ENCODE results near the gene CPNE1.

The CPNE1 gene

DNA sequence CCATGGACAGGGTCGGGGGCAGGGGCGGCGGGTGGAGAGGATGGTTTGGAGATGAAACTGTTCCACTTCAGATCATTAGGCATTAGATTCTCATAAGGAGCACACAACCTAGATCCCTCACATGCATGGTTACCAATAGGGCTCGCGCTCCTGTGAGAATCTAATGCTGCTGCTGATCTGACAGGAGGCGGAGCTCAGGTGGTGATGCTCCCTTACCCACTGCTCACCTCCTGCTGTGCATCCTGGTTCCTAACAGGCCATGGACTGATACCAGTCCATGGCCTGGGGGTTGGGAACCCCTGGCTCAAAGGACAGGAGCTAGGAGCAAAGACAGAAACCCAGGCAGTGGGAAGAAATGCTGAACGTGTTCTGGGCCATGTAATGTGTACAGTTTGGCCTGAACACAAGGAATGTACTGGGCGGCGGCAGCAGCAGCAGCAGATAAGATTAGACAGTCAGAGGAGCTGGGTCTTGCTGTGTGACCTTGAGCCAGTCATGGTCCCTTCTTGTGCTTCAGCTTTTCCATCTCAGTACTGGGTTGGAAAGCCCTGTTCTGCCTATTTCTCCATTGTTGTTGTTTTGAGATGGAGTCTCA is 53.8 kb downstream of the CPNE1 start:
- Histone ChIP-seq H3K4me1 (ENCODE audit: control insufficient read depth, insufficient read depth, low read length, poor library complexity, severe bottlenecking) (peaks cover 6% of the 10 kb centered on the region), H3K36me3 (ENCODE audit: control insufficient read depth, insufficient read depth, low read length) (no peaks in the 10 kb centered on the region), H3K4me3 (ENCODE audit: insufficient read depth, low read depth, low read length, poor library complexity, severe bottlenecking) (no peak overlapping the region), H3K27me3 (replicated peaks; ENCODE audit: control insufficient read depth, insufficient read depth, low read length, poor library complexity, severe bottlenecking) (no peaks in the 10 kb centered on the region), H3K27ac (ENCODE audit: insufficient read depth, low read length, poor library complexity, severe bottlenecking) (no peak overlapping the region), H3K9me3 (ENCODE audit: control insufficient read depth, low read length) (no peaks in the 10 kb centered on the region)
- DNase-seq: no peak

DNA sequence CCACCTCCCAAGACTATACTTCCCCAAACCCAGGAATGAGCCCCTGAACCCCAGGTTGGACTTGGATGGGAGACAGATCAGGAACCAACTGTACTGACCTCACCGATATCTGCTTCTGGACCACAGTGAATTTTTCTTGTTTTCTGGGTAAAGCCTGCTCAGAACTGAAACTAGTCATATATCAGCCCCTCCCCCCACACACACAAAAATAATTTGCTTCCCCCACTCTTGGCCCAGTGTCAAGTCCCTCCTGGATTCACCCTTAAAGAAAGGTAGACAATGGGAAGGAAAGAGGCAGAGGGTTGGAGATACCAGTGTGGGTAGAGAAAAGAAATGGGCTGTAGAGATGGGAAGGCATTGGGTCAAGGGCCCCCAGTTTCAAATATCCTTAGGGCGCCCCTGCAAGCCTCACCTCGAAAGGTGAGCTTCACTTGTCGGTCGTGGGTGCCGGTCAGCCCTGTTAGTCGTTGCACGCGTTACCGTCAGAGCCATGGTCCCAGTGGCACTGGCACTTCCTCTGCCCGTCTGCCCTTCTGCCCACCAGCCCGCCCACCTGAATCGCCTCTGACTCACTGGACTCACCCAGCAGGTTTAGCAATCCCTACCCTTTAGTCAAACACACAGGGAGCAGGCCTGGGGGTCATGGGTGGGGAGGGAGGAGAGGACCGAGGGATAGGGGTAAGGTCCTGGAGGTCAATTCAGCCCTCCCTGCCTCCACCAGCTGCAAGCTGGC is 57.5 kb downstream of the CPNE1 start:
- H3K36me3 ChIP-seq (ENCODE audit: control insufficient read depth, insufficient read depth, low read length): no peaks in the 10 kb centered on the region
- DNase-seq: no peak
- peaks cover under 1% of the 10 kb centered on the region for H3K4me1 ChIP-seq (ENCODE audit: control insufficient read depth, insufficient read depth, low read length, poor library complexity, severe bottlenecking)

DNA sequence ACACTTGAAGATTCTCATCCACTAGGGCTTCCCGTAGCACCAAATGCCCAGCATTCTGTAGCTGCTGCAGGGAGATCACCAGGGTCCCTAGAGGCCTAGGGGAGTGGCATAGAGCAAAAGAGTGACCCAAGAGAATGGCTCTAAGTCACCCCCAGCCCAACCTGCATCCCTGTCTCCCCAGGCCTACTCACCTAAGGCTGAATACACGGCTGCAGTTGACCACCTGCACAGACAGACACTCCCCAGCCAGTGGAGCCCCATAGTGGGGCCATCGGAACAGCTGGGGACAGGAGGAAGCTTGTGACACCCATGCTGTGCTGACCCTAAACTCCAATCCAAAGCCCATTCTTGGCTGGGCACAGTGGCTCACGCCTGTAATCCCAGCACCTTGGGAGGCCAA is 58.6 kb downstream of the CPNE1 start:
- no peak for DNase-seq
- Histone ChIP-seq H3K4me1 (ENCODE audit: control insufficient read depth, insufficient read depth, low read length, poor library complexity, severe bottlenecking) (peaks cover 7% of the 10 kb centered on the region), H3K36me3 (ENCODE audit: control insufficient read depth, insufficient read depth, low read length) (no peaks in the 10 kb centered on the region), H3K9me3 (ENCODE audit: control insufficient read depth, low read length) (no peaks in the 10 kb centered on the region), H3K27me3 (replicated peaks; ENCODE audit: control insufficient read depth, insufficient read depth, low read length, poor library complexity, severe bottlenecking) (no peaks in the 10 kb centered on the region), H3K4me3 (ENCODE audit: insufficient read depth, low read depth, low read length, poor library complexity, severe bottlenecking) (no peak overlapping the region), H3K27ac (ENCODE audit: insufficient read depth, low read length, poor library complexity, severe bottlenecking) (no peak overlapping the region)

More for the DNA sequence above, 57.5 kb downstream of the CPNE1 start:
- no peaks in the 10 kb centered on the region for H3K9me3 ChIP-seq (ENCODE audit: control insufficient read depth, low read length)
- no peak overlapping the region for H3K4me3 ChIP-seq (ENCODE audit: insufficient read depth, low read depth, low read length, poor library complexity, severe bottlenecking)
- H3K27ac ChIP-seq (ENCODE audit: insufficient read depth, low read length, poor library complexity, severe bottlenecking): no peak overlapping the region
- H3K27me3 ChIP-seq (replicated peaks; ENCODE audit: control insufficient read depth, insufficient read depth, low read length, poor library complexity, severe bottlenecking): no peaks in the 10 kb centered on the region

DNA sequence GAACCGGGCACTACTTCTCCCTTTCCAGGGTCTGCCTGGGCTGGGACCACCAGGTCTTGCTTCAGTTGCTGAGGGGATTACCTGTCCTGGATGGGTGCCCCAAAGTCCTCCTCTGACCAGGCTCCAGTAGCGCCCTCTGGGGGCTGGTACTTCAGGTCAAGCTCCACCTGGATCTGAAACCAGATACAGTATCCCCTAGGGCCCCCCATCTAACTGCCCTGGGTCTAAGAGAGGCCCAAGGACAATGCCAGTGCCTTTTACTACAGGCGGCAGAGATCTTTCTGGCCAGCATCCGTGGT is 60.3 kb downstream of the CPNE1 start:
- Histone ChIP-seq H3K9me3 (ENCODE audit: control insufficient read depth, low read length) (no peaks in the 10 kb centered on the region), H3K27me3 (replicated peaks; ENCODE audit: control insufficient read depth, insufficient read depth, low read length, poor library complexity, severe bottlenecking) (peaks cover 4% of the 10 kb centered on the region), H3K4me1 (ENCODE audit: control insufficient read depth, insufficient read depth, low read length, poor library complexity, severe bottlenecking) (peaks cover 12% of the 10 kb centered on the region), H3K4me3 (ENCODE audit: insufficient read depth, low read depth, low read length, poor library complexity, severe bottlenecking) (no peak overlapping the region), H3K36me3 (ENCODE audit: control insufficient read depth, insufficient read depth, low read length) (no peaks in the 10 kb centered on the region), H3K27ac (ENCODE audit: insufficient read depth, low read length, poor library complexity, severe bottlenecking) (no peak overlapping the region)
- DNase-seq: no peak

DNA sequence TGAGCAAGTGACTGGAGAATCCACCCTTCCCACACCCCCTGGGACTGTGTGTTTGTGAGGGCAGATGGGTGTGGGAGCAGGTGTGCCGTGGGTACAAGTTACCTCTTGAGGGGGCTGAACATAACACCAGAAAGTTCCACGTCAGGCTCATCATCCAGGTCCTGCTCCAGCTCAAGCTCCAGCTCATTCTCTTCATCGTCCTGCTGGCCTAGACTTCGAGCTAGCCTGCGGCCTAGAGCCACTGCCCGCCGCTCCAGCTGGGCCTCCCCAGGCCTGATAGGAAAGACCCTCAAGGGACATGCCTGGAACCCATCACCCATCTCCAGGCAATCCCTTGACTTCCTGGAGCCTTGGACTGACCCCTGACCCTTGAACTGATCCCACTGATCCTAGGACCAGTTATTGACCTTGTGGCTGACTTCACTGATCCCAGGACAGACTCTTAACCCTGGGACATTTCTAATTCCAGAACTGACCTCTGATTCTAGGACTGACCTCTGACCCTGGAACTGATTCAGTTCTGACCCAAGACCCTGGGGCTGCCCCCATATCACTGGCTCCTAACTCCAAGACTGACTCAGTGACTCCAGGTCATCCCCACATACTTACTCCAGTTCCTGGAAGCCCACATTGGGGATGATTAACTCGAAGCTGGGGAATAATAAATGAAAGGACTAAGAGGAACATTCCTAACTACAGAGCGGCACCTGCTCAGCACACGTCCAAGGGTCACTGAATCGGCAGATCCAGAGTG is 60.8 kb downstream of the CPNE1 start:
- no peak for DNase-seq
- Histone ChIP-seq H3K36me3 (ENCODE audit: control insufficient read depth, insufficient read depth, low read length) (no peaks in the 10 kb centered on the region), H3K4me1 (ENCODE audit: control insufficient read depth, insufficient read depth, low read length, poor library complexity, severe bottlenecking) (peaks cover 12% of the 10 kb centered on the region), H3K27ac (ENCODE audit: insufficient read depth, low read length, poor library complexity, severe bottlenecking) (no peak overlapping the region), H3K9me3 (ENCODE audit: control insufficient read depth, low read length) (no peaks in the 10 kb centered on the region), H3K27me3 (replicated peaks; ENCODE audit: control insufficient read depth, insufficient read depth, low read length, poor library complexity, severe bottlenecking) (peaks cover 4% of the 10 kb centered on the region), H3K4me3 (ENCODE audit: insufficient read depth, low read depth, low read length, poor library complexity, severe bottlenecking) (no peak overlapping the region)

DNA sequence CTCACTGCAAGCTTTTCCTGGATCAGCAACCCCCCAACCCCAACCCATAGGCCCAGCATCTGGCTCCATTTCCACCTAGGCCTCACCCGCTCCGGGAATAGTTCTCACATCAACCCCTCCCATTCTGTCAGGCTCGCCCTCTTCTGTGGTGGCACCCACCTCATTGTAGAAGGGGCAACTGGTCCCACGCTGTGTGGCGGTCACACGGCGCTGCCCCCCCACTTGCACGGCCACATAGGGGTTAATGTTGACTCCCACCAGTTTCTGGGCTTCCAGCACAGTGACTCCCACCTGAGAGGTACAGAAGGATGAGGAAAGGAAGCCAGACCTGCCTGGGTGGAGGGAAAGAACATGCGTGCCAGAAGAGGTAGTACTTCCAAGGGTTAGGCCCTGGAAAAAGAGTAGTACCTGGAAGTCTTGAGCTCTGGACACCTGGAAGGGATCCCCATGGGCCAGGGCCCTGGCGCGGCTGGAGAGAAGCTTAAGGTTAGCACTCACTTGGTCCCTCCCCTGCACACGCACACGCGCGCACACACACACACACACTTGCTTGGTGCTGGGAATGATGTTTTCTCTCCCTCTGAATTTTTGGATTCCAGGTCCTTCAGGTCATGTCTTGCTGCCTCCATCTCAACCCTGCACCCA is 61.7 kb downstream of the CPNE1 start:
- peaks cover 4% of the 10 kb centered on the region for H3K27me3 ChIP-seq (replicated peaks; ENCODE audit: control insufficient read depth, insufficient read depth, low read length, poor library complexity, severe bottlenecking)
- H3K4me1 ChIP-seq (ENCODE audit: control insufficient read depth, insufficient read depth, low read length, poor library complexity, severe bottlenecking): peaks cover 12% of the 10 kb centered on the region
- DNase-seq: no peak
- no peaks in the 10 kb centered on the region for H3K36me3 ChIP-seq (ENCODE audit: control insufficient read depth, insufficient read depth, low read length)
- H3K27ac ChIP-seq (ENCODE audit: insufficient read depth, low read length, poor library complexity, severe bottlenecking): no peak overlapping the region
- no peak overlapping the region for H3K4me3 ChIP-seq (ENCODE audit: insufficient read depth, low read depth, low read length, poor library complexity, severe bottlenecking)
- H3K9me3 ChIP-seq (ENCODE audit: control insufficient read depth, low read length): no peaks in the 10 kb centered on the region

DNA sequence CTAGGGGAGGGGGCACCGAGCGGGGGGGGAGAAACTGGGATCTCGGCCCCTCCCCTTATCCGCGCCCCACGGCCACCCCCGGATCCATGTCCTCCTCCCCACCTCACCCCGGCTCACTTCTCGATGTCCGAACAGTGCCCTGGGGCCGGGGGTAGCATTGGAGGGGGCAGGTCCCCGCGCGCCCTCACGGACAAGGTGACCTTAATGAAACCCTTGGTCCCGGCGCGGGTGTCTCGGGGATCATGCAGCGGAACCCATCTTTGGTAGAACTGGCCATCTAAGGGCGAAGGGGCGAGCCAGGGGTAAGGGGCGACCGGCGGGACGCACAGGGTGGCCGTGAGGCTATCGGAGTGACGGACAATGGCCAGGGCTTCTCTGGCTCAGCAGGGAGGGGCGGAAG is 62.7 kb downstream of the CPNE1 start:
- peak overlapping the region; percentile 66 for H3K4me3 ChIP-seq (ENCODE audit: insufficient read depth, low read depth, low read length, poor library complexity, severe bottlenecking)
- H3K36me3 ChIP-seq (ENCODE audit: control insufficient read depth, insufficient read depth, low read length): no peaks in the 10 kb centered on the region
- H3K27me3 ChIP-seq (replicated peaks; ENCODE audit: control insufficient read depth, insufficient read depth, low read length, poor library complexity, severe bottlenecking): peaks cover 4% of the 10 kb centered on the region
- peak overlapping the region; percentile 18 for H3K27ac ChIP-seq (ENCODE audit: insufficient read depth, low read length, poor library complexity, severe bottlenecking)
- H3K9me3 ChIP-seq (ENCODE audit: control insufficient read depth, low read length): no peaks in the 10 kb centered on the region
- H3K4me1 ChIP-seq (ENCODE audit: control insufficient read depth, insufficient read depth, low read length, poor library complexity, severe bottlenecking): peaks cover 12% of the 10 kb centered on the region
- DNase-seq: no peak

DNA sequence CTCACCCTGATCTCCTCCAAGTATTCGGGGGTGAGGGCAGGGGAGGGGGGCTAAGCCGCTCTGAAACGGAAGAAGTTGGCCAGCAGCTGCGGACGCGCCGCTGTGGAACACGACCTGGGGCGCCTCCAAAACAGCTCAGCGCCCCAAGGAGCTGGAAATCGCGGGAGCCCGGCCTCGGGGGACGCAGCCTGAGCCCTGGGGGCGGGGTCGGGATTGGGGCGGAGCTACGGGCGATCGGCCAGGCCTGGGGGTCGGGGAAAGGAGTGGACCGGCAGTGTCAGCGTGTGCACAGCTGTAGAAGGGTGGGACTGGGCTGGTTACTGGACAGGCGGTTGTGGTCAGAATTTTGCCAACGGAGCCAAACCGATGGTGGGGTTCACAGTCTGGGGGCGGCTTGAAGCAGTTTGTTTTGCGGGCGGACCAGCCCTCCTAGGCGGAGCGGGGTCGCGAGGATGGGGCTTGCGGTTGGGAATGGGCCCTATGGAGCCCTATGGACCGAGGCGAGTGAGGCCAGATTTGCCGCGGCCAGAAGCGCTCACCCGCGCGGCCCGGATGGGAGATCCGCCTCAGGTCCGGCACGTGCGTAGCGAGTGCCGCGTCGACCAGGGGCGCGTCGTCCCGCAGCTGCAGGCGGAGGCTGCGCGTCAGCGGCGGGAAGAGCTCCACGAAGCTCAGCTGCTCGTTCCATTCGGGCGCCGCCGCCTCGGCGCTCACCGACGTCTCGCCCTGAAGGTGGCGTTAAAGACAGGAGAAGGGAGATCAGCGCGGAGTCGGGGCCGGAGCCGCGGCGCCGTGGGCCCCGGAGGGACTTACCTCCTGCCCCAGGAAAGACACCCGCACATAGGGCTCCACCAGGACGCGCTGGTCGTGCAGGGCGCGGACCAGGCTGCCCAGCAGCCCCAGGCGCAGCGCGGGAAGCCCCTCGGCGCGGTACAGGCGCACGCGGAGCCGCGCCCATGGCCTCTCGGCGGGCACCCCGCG is 63.4 kb downstream of the CPNE1 start:
- H3K27ac ChIP-seq (ENCODE audit: insufficient read depth, low read length, poor library complexity, severe bottlenecking): no peak overlapping the region
- DNase-seq: peak; percentile 59 to 66 (median 65)
- peak overlapping the region; percentile 66 for H3K4me3 ChIP-seq (ENCODE audit: insufficient read depth, low read depth, low read length, poor library complexity, severe bottlenecking)
- H3K36me3 ChIP-seq (ENCODE audit: control insufficient read depth, insufficient read depth, low read length): no peaks in the 10 kb centered on the region
- peaks cover 12% of the 10 kb centered on the region for H3K4me1 ChIP-seq (ENCODE audit: control insufficient read depth, insufficient read depth, low read length, poor library complexity, severe bottlenecking)
- no peaks in the 10 kb centered on the region for H3K9me3 ChIP-seq (ENCODE audit: control insufficient read depth, low read length)
- peaks cover 4% of the 10 kb centered on the region for H3K27me3 ChIP-seq (replicated peaks; ENCODE audit: control insufficient read depth, insufficient read depth, low read length, poor library complexity, severe bottlenecking)

DNA sequence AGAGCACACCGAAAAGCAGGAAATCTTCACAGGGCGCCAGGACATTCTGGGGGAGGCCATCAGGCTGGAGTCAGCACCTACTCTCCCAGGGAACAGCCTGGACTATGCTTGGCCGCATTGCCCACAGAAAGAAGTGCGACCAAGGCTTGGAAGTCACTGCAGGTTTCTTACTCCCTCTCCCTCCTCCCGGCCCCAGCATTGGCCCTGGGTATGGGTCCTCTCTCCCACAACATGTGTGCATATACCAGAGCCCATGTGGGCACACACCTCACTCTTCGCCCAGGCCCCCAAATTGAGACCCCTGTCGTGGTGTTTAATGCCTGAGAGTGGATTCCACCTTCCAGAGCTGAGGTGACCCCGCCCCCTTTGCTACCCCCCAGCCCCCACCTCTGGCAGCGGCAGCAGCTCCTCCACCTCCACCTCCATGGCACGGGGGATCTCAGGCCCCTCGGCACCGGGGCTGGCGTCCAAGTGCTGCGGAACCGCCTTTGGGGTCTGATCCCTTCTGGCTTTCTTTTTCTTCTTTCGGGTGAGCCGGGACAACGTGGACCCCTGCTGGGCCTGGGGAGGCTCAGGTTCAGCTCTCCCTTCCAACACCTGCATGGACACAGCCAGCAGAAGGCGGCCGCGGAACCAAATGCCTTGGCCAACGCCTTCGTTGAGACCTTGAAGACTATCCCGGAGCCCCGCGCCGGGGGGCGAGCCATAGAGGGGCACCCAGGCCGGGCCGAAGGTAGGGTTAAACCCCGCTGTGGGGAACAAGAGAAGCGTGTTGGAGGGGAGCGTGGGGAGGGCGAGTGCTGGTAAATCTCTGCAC is 64.3 kb downstream of the CPNE1 start:
- Histone ChIP-seq H3K4me1 (ENCODE audit: control insufficient read depth, insufficient read depth, low read length, poor library complexity, severe bottlenecking) (peaks cover 12% of the 10 kb centered on the region), H3K9me3 (ENCODE audit: control insufficient read depth, low read length) (no peaks in the 10 kb centered on the region), H3K27ac (ENCODE audit: insufficient read depth, low read length, poor library complexity, severe bottlenecking) (no peak overlapping the region), H3K27me3 (replicated peaks; ENCODE audit: control insufficient read depth, insufficient read depth, low read length, poor library complexity, severe bottlenecking) (peaks cover 4% of the 10 kb centered on the region), H3K36me3 (ENCODE audit: control insufficient read depth, insufficient read depth, low read length) (no peaks in the 10 kb centered on the region), H3K4me3 (ENCODE audit: insufficient read depth, low read depth, low read length, poor library complexity, severe bottlenecking) (peak overlapping the region; percentile 66)
- no peak for DNase-seq
